OCI-LY7 (cell line): Measurements from ENCODE around the gene ALPK3. TPM values are rescaled to one million over a fixed set of nuclear protein-coding genes. Genes with fewer than 3 reads are reported as not detected.

Source experiments
- BruUV-seq: library from RNA; stranded (reverse); fragments of 400-500 nt; replicated peaks from 2 replicates; lab custom pipeline; 2021; lab: Mats Ljungman, UMichigan
- CTCF ChIA-PET: fragments of 300-600 bp; sonication (Branson Sonifier 250); formaldehyde crosslinking; loops from one replicate; lab custom pipeline; 2022; ENCODE audit warnings: antibody characterized with exemption; ENCODE audit not compliant: unreplicated experiment; lab: Charles Lee
- POLR2A ChIA-PET: fragments of 300-600 bp; sonication (Branson Sonifier 250); formaldehyde crosslinking; loops from one replicate; lab custom pipeline; 2022; ENCODE audit warnings: antibody characterized with exemption; lab: Charles Lee
- DNase-seq: peaks from one replicate; pipeline ENCODE4 v3.0.0-alpha.2; 2015; ENCODE audit warnings: low spot score
- H2AFZ ChIP-seq: fragments of 200-600 bp; sonication (generic), shearing (Covaris generic); 2 replicates; pipeline ENCODE4 v1.6.1; 2014; ENCODE audit warnings: mild to moderate bottlenecking, antibody characterized with exemption, low read length, moderate library complexity
- H3K27ac ChIP-seq: fragments of 200-600 bp; sonication (generic); 2 replicates; pipeline ENCODE4 v1.5.1; 2014; ENCODE audit warnings: mixed run types, low read depth, mild to moderate bottlenecking, moderate library complexity, low read length, inconsistent platforms; ENCODE audit not compliant: poor library complexity, severe bottlenecking
- H3K36me3 ChIP-seq: fragments of 200-600 bp; sonication (generic); 2 replicates; pipeline ENCODE4 v1.6.1; 2014; ENCODE audit warnings: mild to moderate bottlenecking, antibody characterized with exemption, low read length, moderate library complexity, mixed read lengths; ENCODE audit not compliant: insufficient read depth
- H3K4me1 ChIP-seq: fragments of 200-600 bp; sonication (generic); 2 replicates; pipeline ENCODE4 v1.5.1; 2014; ENCODE audit warnings: mild to moderate bottlenecking, low read length; ENCODE audit not compliant: insufficient read depth, poor library complexity, severe bottlenecking
- H3K4me2 ChIP-seq: fragments of 200-600 bp; sonication (generic); 2 replicates; pipeline ENCODE4 v1.6.1; 2014; ENCODE audit warnings: mild to moderate bottlenecking, low read length
- H3K4me3 ChIP-seq: fragments of 200-600 bp; sonication (generic); 2 replicates; pipeline ENCODE4 v1.5.1; 2014; ENCODE audit warnings: mild to moderate bottlenecking, low read depth, low read length; ENCODE audit not compliant: poor library complexity, severe bottlenecking
- H3K79me2 ChIP-seq: fragments of 200-600 bp; sonication (generic); 2 replicates; pipeline ENCODE4 v1.6.1; 2016; ENCODE audit warnings: low read depth, mild to moderate bottlenecking, low read length, moderate library complexity, mixed read lengths; ENCODE audit not compliant: insufficient read depth
- H3K9me2 ChIP-seq: fragments of 200-600 bp; sonication (generic); 2 replicates; pipeline ENCODE4 v1.6.1; 2016; ENCODE audit warnings: mild to moderate bottlenecking, low read length, mixed read lengths; ENCODE audit not compliant: insufficient read depth
- H3K9me3 ChIP-seq: fragments of 200-600 bp; sonication (generic); 2 replicates; pipeline ENCODE4 v1.6.1; 2014; ENCODE audit warnings: mild to moderate bottlenecking, mixed run types, low read length, mixed read lengths
- H4K20me1 ChIP-seq: fragments of 200-600 bp; sonication (generic); 2 replicates; pipeline ENCODE4 v1.6.1; 2014; ENCODE audit warnings: mild to moderate bottlenecking, antibody characterized with exemption, low read length, moderate library complexity, mixed read lengths; ENCODE audit not compliant: insufficient read depth
- CTCF ChIP-seq: fragments of 200-600 bp; sonication (generic); conservative IDR thresholded peaks from 2 replicates; pipeline ENCODE4 v1.5.1; 2014; ENCODE audit warnings: mild to moderate bottlenecking, antibody characterized with exemption, low read length, moderate library complexity, mixed read lengths
- EZH2phosphoT487 ChIP-seq: fragments of 200-600 bp; sonication (generic); IDR thresholded peaks from 2 replicates; pipeline ENCODE4 v1.6.1; 2018; ENCODE audit warnings: low read depth, borderline replicate concordance, mild to moderate bottlenecking, mixed run types, antibody characterized with exemption, low read length, moderate library complexity, mixed read lengths
- intact Hi-C: fragments of 100-400 bp; cut with micrococcal nuclease; formaldehyde crosslinking; loops from one replicate; pipeline ENCODE4 v1.10.0; 2022; ENCODE audit not compliant: unreplicated experiment
- total RNA-seq, 2 experiments: library from RNA; depleted of rRNA in 1 of 2; stranded (reverse); fragments of >200 nt in 1 of 2; shearing (Covaris generic) in 1 of 2; gene quantifications; 2 replicates each; pipeline ENCODE4 v1.2.3, GENCODE V29; 2014 to 2022

The ALPK3 gene
- total RNA-seq, 2 experiments from 2014 or later, result 0.16 to 0.23 TPM

DNA sequence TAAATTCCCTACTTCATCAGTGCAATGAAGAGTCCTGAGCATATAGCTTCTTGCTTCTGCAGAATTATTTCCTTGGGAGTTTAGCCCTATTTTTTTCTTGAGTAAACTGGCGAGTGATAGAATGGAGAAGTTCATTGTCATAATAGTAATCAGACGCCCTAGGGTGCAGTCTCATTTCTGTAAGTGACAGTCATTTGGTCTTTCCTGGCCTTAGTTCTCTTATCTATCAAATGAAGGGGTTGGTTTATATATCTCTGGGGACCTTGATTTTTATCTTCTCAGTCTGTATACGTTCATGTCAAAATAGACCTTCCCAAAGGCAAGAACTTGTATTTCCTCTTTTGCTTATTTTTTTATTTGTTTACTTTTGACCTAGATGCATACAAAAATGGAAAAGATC is 9.9 kb upstream of the ALPK3 start:
- intact Hi-C loops, result no loop called here
- no TSS peak for BruUV-seq

DNA sequence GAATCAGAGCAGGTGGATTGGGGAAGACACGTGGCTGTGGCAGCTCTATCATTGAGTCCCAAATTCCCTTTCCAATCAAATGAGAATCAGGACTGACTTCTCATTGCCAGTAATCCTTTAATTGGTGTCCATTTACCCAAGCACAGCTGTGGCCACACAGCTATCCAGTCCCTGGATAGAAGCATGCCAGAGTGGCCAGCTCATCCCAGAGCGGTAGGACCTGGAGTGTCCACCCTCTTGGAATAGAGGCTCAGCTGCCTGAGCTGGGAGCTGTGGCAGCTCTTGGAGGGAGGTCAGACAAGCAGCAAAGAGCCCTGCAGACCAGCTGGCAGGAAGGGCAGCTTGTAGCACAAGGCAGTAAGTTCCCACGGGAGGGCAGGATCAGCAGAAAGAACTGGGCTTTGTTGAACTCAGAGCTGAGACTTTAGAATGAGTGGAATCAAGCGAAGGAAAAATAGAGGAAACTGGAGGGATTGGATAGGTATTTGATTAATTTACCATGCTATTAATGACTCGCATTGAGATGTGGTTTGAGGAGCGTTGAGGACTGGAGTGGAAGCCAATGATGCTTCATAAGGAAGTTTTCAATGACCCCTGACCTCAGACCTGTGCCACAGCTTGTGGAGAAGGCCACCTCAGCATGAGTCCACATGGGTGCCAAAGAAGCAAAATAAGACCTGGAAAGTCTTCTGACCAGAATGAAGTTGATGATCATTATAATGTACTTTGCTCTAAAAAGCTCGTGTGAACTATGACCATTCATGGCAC is 6.9 kb upstream of the ALPK3 start:
- H3K9me3 ChIP-seq, result no peaks in the 10 kb centered on the region
- H2AFZ ChIP-seq, result no peak overlapping the region
- intact Hi-C loops, result no loop called here
- no peak for TF ChIP-seq CTCF
- no peak for TF ChIP-seq EZH2phosphoT487
- H3K27ac ChIP-seq, result no peak overlapping the region
- H3K9me2 ChIP-seq, result no peaks in the 10 kb centered on the region
- no peak overlapping the region for H3K4me2 ChIP-seq
- no peak overlapping the region for H3K4me3 ChIP-seq
- BruUV-seq, result no TSS peak
- ChIA-PET CTCF (no interaction called here), POLR2A (interaction anchor here (0.5 kb wide), 1 partner anchor 98 kb away, joined by 3 read pairs; no protein-coding TSS in a partner anchor)
- peaks cover 12% of the 10 kb centered on the region for H3K36me3 ChIP-seq
- H3K79me2 ChIP-seq, result no peaks in the 10 kb centered on the region
- H4K20me1 ChIP-seq, result no peaks in the 10 kb centered on the region
- DNase-seq, result no peak
- no peaks in the 10 kb centered on the region for H3K4me1 ChIP-seq

More for the DNA sequence above, 9.9 kb upstream of the ALPK3 start:
- peaks cover 37% of the 10 kb centered on the region for H3K36me3 ChIP-seq
- no peaks in the 10 kb centered on the region for H3K9me3 ChIP-seq
- no peaks in the 10 kb centered on the region for H3K9me2 ChIP-seq
- no peaks in the 10 kb centered on the region for H3K79me2 ChIP-seq
- H4K20me1 ChIP-seq, result no peaks in the 10 kb centered on the region
- TF ChIP-seq CTCF (no peak), EZH2phosphoT487 (no peak)
- DNase-seq, result no peak
- no peaks in the 10 kb centered on the region for H3K4me1 ChIP-seq
- ChIA-PET CTCF (no interaction called here), POLR2A (interaction anchor here (0.6 to 0.7 kb wide), 2 partner anchors 180 to 592 kb away, joined by 3 read pairs; no protein-coding TSS in a partner anchor)
- no peak overlapping the region for H3K4me3 ChIP-seq
- no peak overlapping the region for H2AFZ ChIP-seq
- H3K27ac ChIP-seq, result no peak overlapping the region
- H3K4me2 ChIP-seq, result no peak overlapping the region

DNA sequence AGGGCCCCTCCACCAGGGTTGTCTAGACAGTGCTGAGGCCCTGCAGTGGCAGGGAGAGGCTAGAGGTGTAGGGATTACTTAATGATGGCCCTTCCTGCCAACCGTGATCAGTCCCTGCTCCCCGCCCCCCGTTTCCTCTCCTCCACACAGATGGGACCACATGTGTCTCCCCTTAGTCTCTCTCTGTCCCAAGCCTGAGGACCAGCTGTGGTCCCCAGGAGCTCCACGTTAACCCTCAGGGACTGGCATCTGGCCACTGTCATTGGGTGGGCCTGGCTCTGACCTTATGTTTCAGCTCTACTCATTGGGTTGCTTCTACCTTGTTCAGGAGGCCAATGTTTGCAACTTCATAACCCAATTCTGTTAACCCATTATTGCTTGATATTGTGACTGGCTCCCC is 6.0 kb upstream of the ALPK3 start:
- Histone ChIP-seq H3K4me2 (no peak overlapping the region), H3K9me3 (no peaks in the 10 kb centered on the region), H3K4me3 (no peak overlapping the region), H3K79me2 (no peaks in the 10 kb centered on the region), H3K36me3 (peaks cover 5% of the 10 kb centered on the region), H3K27ac (no peak overlapping the region), H2AFZ (no peak overlapping the region), H3K4me1 (no peaks in the 10 kb centered on the region), H4K20me1 (no peaks in the 10 kb centered on the region), H3K9me2 (no peaks in the 10 kb centered on the region)
- ChIA-PET POLR2A (interaction anchor here (0.5 to 1.0 kb wide), 2 partner anchors 14 to 99 kb away, joined by 3 to 4 read pairs; no protein-coding TSS in a partner anchor), CTCF (no interaction called here)
- TF ChIP-seq EZH2phosphoT487 (no peak), CTCF (no peak)
- intact Hi-C loops, result no loop called here
- BruUV-seq, result no TSS peak
- DNase-seq, result no peak
